ENCODE results near the gene CH25H.

- TF ChIP-seq CTCF (IDR thresholded peaks at IDR 0.05), result no peak
- TF ChIP-seq POLR2A (IDR thresholded peaks at IDR 0.05), result no peak
These were observed 46.8 kb downstream of the CH25H start for GRCh38 chr10:89160339-89160738.

Measured in heart left ventricle (tissue), 13 donors.